ENCODE measurements around the gene MRPL57.

DNA sequence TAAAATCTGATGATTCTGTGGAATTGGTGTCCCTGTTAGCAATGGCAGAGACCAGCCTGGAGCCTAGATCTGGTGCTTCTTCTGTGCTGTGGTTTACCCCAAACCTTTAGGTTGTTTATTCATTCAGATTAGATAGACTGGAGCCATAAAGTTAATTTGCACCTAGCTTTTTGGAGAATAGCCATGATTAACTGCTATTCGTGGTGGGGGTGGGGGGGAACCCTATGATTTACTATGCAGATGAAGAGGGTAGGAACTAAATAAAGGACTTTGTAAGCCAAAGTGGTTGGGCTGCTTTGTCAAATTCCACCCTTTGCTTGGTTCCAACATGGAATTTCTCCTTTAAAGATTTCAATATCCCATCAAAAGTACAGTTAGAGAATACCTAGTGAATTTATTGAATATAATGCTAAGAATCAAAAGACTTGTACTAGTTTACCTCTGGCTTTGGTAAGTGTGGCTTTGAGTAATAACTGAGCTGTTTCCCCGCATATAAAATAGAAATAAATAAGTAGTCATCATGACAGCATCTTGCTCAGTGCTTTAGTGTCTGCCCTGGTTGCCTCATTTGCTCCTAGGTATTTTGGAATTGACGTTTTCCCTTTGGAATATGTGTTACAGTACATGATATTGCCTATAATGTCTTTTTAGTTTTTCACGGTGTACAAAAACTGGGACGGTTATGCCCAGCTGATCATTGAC lies 27.8 kb upstream of the MRPL57 start:
- TF ChIP-seq, protein P1, sequence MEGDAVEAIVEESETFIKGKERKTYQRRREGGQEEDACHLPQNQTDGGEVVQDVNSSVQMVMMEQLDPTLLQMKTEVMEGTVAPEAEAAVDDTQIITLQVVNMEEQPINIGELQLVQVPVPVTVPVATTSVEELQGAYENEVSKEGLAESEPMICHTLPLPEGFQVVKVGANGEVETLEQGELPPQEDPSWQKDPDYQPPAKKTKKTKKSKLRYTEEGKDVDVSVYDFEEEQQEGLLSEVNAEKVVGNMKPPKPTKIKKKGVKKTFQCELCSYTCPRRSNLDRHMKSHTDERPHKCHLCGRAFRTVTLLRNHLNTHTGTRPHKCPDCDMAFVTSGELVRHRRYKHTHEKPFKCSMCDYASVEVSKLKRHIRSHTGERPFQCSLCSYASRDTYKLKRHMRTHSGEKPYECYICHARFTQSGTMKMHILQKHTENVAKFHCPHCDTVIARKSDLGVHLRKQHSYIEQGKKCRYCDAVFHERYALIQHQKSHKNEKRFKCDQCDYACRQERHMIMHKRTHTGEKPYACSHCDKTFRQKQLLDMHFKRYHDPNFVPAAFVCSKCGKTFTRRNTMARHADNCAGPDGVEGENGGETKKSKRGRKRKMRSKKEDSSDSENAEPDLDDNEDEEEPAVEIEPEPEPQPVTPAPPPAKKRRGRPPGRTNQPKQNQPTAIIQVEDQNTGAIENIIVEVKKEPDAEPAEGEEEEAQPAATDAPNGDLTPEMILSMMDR (IDR thresholded peaks at IDR 0.05; ENCODE audit: low read depth, low read length), result no peak
- TF ChIP-seq POLR2A (IDR thresholded peaks at IDR 0.05; ENCODE audit: extremely low read depth, insufficient read length), result no peak
- TF ChIP-seq, protein P2, sequence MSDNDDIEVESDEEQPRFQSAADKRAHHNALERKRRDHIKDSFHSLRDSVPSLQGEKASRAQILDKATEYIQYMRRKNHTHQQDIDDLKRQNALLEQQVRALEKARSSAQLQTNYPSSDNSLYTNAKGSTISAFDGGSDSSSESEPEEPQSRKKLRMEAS (IDR thresholded peaks at IDR 0.05; ENCODE audit: low read depth, low read length), result no peak
